Left forelimb (tissue), 1 donor: Measurements from ENCODE around the gene PGAP3.
A peak's percentile ranks its signal among the peaks of the same experiment; 100 is the strongest.

Experiments used
- DNase-seq: peaks from one replicate; pipeline ENCODE4 v3.0.0-alpha.2; 2018; ENCODE audit warnings: low spot score

PGAP3 gene

GRCh38 chr17:39622380-39623006 lies 65.4 kb downstream of the PGAP3 start:
- DNase-seq, result no peak

GRCh38 chr17:39621523-39622379 lies 66.1 kb downstream of the PGAP3 start:
- DNase-seq, result peak; percentile 94
